HepG2 (cell line): ENCODE results near the gene ZNF512B. TPM values are rescaled to one million over a fixed set of nuclear protein-coding genes. Genes with fewer than 3 reads are reported as not detected.
A peak's percentile ranks its signal among the peaks of the same experiment; 100 is the strongest.

Experiments
- CAMTA2 ChIP-seq: sonication (generic); formaldehyde crosslinking; IDR thresholded peaks from 2 replicates; pipeline ENCODE4 v1.4.0; 2020; ENCODE audit warnings: mild to moderate bottlenecking, missing genetic modification reagents, borderline replicate concordance
- HDAC1 ChIP-seq: sonication (generic); formaldehyde crosslinking; IDR thresholded peaks from 2 replicates; pipeline ENCODE4 v1.5.1; 2020; ENCODE audit warnings: mild to moderate bottlenecking, missing genetic modification reagents
- KAT2B ChIP-seq: fragments of 150-350 bp; IDR thresholded peaks from 2 replicates; pipeline ENCODE4 v1.6.1; 2014; ENCODE audit warnings: low read depth, low read length, borderline replicate concordance
- PAF1 ChIP-seq: IDR thresholded peaks from 2 replicates; pipeline ENCODE4 v1.6.1; 2016; ENCODE audit warnings: missing genetic modification reagents, missing compliant biosample characterization
- PHF8 ChIP-seq: sonication (generic); formaldehyde crosslinking; IDR thresholded peaks from 2 replicates; pipeline ENCODE4 v1.5.0; 2020; ENCODE audit warnings: missing genetic modification reagents
- PLRG1 ChIP-seq: fragments of 450-650 bp; conservative IDR thresholded peaks from 2 replicates; pipeline ENCODE4 v1.6.1; 2016
- RFX1 ChIP-seq: fragments of 450-650 bp; IDR thresholded peaks from 2 replicates; pipeline ENCODE4 v1.6.1; 2017
- SNAPC2 ChIP-seq: sonication (generic); formaldehyde crosslinking; IDR thresholded peaks from 2 replicates; pipeline ENCODE4 v1.8.1; 2022; ENCODE audit warnings: mild to moderate bottlenecking, missing genetic modification reagents
- SOX13 ChIP-seq, 3 experiments: fragments of 450-650 bp in 1 of 3; sonication (generic) in 1 of 3; formaldehyde crosslinking in 1 of 3; IDR thresholded peaks in 2 of 3; conservative IDR thresholded peaks in 1 of 3; 2 replicates each; pipeline versions ENCODE4 v1.5.0 to v1.6.1; 2016 to 2020; ENCODE audit warnings: antibody characterized with exemption in 1 of 3, mild to moderate bottlenecking in 1 of 3, missing compliant biosample characterization in 1 of 3, missing genetic modification reagents in 1 of 3, moderate library complexity in 1 of 3
- TARDBP ChIP-seq: sonication (generic); formaldehyde crosslinking; IDR thresholded peaks from 2 replicates; pipeline ENCODE4 v1.8.0; 2022; ENCODE audit warnings: mild to moderate bottlenecking, missing genetic modification reagents
- ZMYM2 ChIP-seq: sonication (generic); formaldehyde crosslinking; IDR thresholded peaks from 2 replicates; pipeline ENCODE4 v1.8.0; 2022; ENCODE audit warnings: mild to moderate bottlenecking, missing genetic modification reagents
- ZNF468 ChIP-seq: sonication (generic); formaldehyde crosslinking; IDR thresholded peaks from 2 replicates; pipeline ENCODE4 v1.8.0; 2022; ENCODE audit warnings: mild to moderate bottlenecking, moderate library complexity, missing genetic modification reagents
- ZNF589 ChIP-seq: sonication (generic); formaldehyde crosslinking; conservative IDR thresholded peaks from 2 replicates; pipeline ENCODE4 v1.8.0; 2022; ENCODE audit warnings: mild to moderate bottlenecking, moderate library complexity, missing genetic modification reagents
- ZNF878 ChIP-seq: sonication (generic); formaldehyde crosslinking; IDR thresholded peaks from 2 replicates; pipeline ENCODE4 v1.8.1; 2023; ENCODE audit warnings: mild to moderate bottlenecking, missing genetic modification reagents, moderate library complexity
- polyA plus RNA-seq, 8 experiments: library from polyadenylated mRNA; depleted of rRNA in 3 of 8; stranded (reverse) in 7 of 8; unstranded in 1 of 8; fragments of >200 nt; fragmentation: Illumina TruSeq in 4 of 8; extraction: Trizol in 4 of 8; gene quantifications; 2 replicates each; pipeline versions ENCODE4 v1.2.1 to v1.2.3, GENCODE V29; 2011 to 2016; ENCODE audit warnings: low read depth in 4 of 8, missing spikeins in 1 of 8, mixed read lengths in 1 of 8; ENCODE audit not compliant: insufficient read depth in 1 of 8
- total RNA-seq, 5 experiments: library from RNA; depleted of rRNA; stranded (reverse); fragments of >200 nt; fragmentation: Illumina TruSeq; extraction: Trizol; gene quantifications; 2 replicates each; pipeline ENCODE4 v1.2.3, GENCODE V29; 2016; ENCODE audit warnings: low read depth in 1 of 5
- TF ChIP-seq, protein P1 (sequence below): sonication (generic); formaldehyde crosslinking; IDR thresholded peaks from 2 replicates; pipeline ENCODE4 v1.9.0; 2021; ENCODE audit warnings: missing genetic modification reagents, borderline replicate concordance
- TF ChIP-seq, protein P2 (sequence below): sonication (generic); formaldehyde crosslinking; IDR thresholded peaks from 2 replicates; pipeline ENCODE4 v1.5.0; 2020; ENCODE audit warnings: mild to moderate bottlenecking, missing genetic modification reagents
- TF ChIP-seq, protein P3 (sequence below): sonication (generic); formaldehyde crosslinking; IDR thresholded peaks from 2 replicates; pipeline ENCODE4; 2020; ENCODE audit warnings: missing genetic modification reagents, mild to moderate bottlenecking, borderline replicate concordance
- TF ChIP-seq, protein P4 (sequence below): sonication (generic); formaldehyde crosslinking; IDR thresholded peaks from 2 replicates; pipeline ENCODE4 v1.8.0; 2022; ENCODE audit warnings: mild to moderate bottlenecking, missing genetic modification reagents; ENCODE audit not compliant: insufficient replicate concordance
- TF ChIP-seq, protein P5 (sequence below): IDR thresholded peaks from 2 replicates; pipeline ENCODE4 v1.6.1; 2016; ENCODE audit warnings: missing biosample characterization, missing genetic modification reagents, low read depth

ZNF512B gene
- total and polyA plus RNA-seq, 2 of the 13 experiments (the other 11 are each of a cell fraction or from before 2014, with no cell fraction given): 11.5 to 30.6 TPM

DNA sequence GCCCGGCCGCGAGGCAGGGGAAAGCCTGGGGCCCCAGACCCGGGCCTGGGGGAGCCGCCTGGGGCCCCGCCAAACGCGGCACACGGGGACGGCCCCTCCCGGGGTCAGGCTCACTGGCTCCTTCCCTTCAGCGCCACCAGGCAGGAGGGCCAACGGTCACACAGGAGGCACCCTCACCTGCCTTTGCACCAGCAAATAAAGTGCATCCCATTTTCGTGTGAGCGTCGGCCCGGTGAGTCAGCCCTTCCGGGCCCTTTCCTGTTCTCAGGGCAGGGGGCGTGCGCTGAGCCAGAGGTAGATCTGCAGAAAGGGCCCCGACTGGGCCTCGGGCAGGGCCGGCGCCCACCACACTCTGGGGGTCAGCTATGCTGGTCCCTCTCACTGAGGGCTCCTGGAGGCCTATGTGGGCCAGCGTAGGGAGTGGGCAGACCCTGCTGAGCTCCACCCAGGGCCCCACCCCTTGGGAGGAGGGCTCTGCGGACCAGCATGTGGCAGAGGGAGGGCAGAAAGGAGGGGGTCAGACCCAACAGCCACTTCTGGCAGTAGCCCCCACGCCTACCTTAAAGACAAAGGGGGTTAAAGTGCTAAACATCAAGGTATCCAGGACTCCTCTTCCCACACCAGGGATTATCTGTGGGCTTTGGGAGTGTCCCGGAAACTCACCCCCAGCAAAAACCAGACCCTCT is 12.6 kb downstream of the ZNF512B start (continued):
- no peak for TF ChIP-seq ZNF468 (CRISPR knock-in tag)
- TF ChIP-seq, protein P1, sequence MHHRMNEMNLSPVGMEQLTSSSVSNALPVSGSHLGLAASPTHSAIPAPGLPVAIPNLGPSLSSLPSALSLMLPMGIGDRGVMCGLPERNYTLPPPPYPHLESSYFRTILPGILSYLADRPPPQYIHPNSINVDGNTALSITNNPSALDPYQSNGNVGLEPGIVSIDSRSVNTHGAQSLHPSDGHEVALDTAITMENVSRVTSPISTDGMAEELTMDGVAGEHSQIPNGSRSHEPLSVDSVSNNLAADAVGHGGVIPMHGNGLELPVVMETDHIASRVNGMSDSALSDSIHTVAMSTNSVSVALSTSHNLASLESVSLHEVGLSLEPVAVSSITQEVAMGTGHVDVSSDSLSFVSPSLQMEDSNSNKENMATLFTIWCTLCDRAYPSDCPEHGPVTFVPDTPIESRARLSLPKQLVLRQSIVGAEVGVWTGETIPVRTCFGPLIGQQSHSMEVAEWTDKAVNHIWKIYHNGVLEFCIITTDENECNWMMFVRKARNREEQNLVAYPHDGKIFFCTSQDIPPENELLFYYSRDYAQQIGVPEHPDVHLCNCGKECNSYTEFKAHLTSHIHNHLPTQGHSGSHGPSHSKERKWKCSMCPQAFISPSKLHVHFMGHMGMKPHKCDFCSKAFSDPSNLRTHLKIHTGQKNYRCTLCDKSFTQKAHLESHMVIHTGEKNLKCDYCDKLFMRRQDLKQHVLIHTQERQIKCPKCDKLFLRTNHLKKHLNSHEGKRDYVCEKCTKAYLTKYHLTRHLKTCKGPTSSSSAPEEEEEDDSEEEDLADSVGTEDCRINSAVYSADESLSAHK (CRISPR knock-in tag): peak; percentile 69; the same call in 1 of the 2 replicates
- TF ChIP-seq ZNF589: 0 out of 2 replicates have a peak, but pooled peaks have one; percentile 16
- TF ChIP-seq RFX1: no peak
- peak; percentile 44; the same call in 1 of the 2 replicates for TF ChIP-seq HDAC1 (CRISPR knock-in tag)
- TF ChIP-seq, protein P2, sequence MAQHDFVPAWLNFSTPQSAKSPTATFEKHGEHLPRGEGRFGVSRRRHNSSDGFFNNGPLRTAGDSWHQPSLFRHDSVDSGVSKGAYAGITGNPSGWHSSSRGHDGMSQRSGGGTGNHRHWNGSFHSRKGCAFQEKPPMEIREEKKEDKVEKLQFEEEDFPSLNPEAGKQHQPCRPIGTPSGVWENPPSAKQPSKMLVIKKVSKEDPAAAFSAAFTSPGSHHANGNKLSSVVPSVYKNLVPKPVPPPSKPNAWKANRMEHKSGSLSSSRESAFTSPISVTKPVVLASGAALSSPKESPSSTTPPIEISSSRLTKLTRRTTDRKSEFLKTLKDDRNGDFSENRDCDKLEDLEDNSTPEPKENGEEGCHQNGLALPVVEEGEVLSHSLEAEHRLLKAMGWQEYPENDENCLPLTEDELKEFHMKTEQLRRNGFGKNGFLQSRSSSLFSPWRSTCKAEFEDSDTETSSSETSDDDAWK (CRISPR knock-in tag): no peak
- peak; percentile 74 for TF ChIP-seq PHF8 (CRISPR knock-in tag)
- 0 out of 2 replicates have a peak, but pooled peaks have one; percentile 2 for TF ChIP-seq SOX13 (IDR thresholded peaks at IDR 0.05)
- TF ChIP-seq SOX13 (CRISPR knock-in tag; conservative IDR thresholded peaks at IDR 0.05 in 1 of 2, IDR thresholded peaks at IDR 0.05 in 1 of 2): peak in 1 of 2 experiments; percentile 17; a peak in 1 of 4 replicates
- TF ChIP-seq CAMTA2 (CRISPR knock-in tag): no peak
- peak; percentile 62; the same call in 1 of the 2 replicates for TF ChIP-seq TARDBP
- TF ChIP-seq ZNF878 (CRISPR knock-in tag): no peak
- TF ChIP-seq PAF1 (CRISPR knock-in tag): peak; percentile 97
- TF ChIP-seq PLRG1: no peak
- TF ChIP-seq SNAPC2 (CRISPR knock-in tag): no peak
- no peak for TF ChIP-seq KAT2B
- TF ChIP-seq, protein P3, sequence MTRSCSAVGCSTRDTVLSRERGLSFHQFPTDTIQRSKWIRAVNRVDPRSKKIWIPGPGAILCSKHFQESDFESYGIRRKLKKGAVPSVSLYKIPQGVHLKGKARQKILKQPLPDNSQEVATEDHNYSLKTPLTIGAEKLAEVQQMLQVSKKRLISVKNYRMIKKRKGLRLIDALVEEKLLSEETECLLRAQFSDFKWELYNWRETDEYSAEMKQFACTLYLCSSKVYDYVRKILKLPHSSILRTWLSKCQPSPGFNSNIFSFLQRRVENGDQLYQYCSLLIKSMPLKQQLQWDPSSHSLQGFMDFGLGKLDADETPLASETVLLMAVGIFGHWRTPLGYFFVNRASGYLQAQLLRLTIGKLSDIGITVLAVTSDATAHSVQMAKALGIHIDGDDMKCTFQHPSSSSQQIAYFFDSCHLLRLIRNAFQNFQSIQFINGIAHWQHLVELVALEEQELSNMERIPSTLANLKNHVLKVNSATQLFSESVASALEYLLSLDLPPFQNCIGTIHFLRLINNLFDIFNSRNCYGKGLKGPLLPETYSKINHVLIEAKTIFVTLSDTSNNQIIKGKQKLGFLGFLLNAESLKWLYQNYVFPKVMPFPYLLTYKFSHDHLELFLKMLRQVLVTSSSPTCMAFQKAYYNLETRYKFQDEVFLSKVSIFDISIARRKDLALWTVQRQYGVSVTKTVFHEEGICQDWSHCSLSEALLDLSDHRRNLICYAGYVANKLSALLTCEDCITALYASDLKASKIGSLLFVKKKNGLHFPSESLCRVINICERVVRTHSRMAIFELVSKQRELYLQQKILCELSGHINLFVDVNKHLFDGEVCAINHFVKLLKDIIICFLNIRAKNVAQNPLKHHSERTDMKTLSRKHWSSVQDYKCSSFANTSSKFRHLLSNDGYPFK: 0 out of 2 replicates have a peak, but pooled peaks have one; percentile 23
- TF ChIP-seq, protein P4, sequence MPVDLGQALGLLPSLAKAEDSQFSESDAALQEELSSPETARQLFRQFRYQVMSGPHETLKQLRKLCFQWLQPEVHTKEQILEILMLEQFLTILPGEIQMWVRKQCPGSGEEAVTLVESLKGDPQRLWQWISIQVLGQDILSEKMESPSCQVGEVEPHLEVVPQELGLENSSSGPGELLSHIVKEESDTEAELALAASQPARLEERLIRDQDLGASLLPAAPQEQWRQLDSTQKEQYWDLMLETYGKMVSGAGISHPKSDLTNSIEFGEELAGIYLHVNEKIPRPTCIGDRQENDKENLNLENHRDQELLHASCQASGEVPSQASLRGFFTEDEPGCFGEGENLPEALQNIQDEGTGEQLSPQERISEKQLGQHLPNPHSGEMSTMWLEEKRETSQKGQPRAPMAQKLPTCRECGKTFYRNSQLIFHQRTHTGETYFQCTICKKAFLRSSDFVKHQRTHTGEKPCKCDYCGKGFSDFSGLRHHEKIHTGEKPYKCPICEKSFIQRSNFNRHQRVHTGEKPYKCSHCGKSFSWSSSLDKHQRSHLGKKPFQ (CRISPR knock-in tag): no peak
- TF ChIP-seq, protein P5, sequence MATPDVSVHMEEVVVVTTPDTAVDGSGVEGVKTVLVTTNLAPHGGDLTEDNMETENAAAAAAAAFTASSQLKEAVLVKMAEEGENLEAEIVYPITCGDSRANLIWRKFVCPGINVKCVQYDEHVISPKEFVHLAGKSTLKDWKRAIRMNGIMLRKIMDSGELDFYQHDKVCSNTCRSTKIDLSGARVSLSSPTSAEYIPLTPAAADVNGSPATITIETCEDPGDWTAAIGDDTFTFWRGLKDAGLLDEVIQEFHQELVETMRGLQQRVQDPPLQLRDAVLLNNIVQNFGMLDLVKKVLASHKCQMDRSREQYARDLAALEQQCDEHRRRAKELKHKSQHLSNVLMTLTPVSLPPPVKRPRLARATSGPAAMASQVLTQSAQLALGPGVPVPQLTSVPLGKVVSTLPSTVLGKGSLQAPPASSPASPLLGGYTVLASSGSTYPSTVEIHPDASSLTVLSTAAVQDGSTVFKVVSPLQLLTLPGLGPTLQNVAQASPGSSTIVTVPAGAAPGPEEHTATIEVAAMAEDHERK (CRISPR knock-in tag): peak; percentile 33; the same call in 1 of the 2 replicates
- no peak for TF ChIP-seq ZMYM2
